Cardiac fibroblast (primary cell): Measurements from ENCODE around the gene GCGR.
A peak's percentile ranks its signal among the peaks of the same experiment; 100 is the strongest.
"Not testable (repeated sequence)": the region's sequence is repeated elsewhere in the genome, so short reads cannot be mapped to it uniquely, and the experiment has no call there.

Source experiments
- DNase-seq, 2 donors: peaks; one replicate each; pipeline versions ENCODE4 v3.0.0 to v3.0.0-alpha.2; 2010; ENCODE audit warnings: low read depth in 2 of 2
- H3K4me3 ChIP-seq, 2 donors: replicated peaks in 1 of 2; 1 replicate in 1 of 2; 2 replicates in 1 of 2; pipeline ENCODE4 v1.5.1; 2011; ENCODE audit warnings: low read depth in 2 of 2, low read length in 2 of 2, mild to moderate bottlenecking in 2 of 2, moderate library complexity in 1 of 2
- TF ChIP-seq, protein P1 (sequence below): IDR thresholded peaks from one replicate; pipeline ENCODE4 v1.5.1; 2011; ENCODE audit warnings: low read depth, mild to moderate bottlenecking, low read length, inconsistent platforms

The GCGR gene

DNA sequence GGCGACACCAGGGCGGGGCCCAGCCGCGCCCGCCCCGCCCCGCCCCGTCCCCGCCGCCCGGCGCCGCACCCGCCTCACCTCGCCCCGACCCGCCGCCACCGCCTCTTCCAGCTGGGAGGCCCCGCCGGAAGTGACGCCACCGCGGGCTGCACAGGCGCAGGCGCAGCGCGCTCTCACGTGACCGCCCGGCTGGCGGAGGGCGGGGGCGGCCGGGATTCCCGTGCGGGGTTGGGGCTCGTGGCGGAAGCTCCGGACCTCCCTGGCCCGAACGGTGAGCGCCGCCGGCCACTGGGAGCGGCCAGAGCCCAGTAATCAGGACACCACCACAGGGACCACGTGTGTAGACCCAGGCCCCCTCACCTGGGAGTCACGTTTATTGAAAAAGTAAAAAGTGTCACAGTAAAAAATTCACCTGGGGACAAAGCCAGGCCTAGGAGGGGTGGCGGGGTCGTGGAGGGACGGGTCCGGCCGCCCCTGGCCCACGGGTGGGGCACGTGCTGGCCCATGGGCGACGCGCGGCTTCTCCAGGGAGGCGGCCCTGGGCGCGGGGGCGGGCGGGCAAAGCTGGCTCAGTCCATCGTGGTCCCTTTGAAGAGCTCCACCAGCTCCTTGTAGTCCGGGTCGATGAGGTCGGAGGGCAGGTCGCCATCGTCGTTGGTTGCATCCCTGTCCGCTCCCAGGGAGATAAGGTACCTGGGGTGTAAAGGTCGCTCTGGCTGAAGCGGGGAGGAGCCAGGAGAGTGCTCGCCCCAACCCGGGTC, 29.4 kb downstream of the GCGR start, which contains the start of gene MCRIP1:
MCRIP1 (minus strand) TSS at position 132 of the 761 bp plus-strand sequence. CDS start 8,785 bp downstream, outside the sequence.
- peak within 1 kb of the TSS; percentile 71 to 82 for H3K4me3 ChIP-seq
- TF ChIP-seq, protein P1, sequence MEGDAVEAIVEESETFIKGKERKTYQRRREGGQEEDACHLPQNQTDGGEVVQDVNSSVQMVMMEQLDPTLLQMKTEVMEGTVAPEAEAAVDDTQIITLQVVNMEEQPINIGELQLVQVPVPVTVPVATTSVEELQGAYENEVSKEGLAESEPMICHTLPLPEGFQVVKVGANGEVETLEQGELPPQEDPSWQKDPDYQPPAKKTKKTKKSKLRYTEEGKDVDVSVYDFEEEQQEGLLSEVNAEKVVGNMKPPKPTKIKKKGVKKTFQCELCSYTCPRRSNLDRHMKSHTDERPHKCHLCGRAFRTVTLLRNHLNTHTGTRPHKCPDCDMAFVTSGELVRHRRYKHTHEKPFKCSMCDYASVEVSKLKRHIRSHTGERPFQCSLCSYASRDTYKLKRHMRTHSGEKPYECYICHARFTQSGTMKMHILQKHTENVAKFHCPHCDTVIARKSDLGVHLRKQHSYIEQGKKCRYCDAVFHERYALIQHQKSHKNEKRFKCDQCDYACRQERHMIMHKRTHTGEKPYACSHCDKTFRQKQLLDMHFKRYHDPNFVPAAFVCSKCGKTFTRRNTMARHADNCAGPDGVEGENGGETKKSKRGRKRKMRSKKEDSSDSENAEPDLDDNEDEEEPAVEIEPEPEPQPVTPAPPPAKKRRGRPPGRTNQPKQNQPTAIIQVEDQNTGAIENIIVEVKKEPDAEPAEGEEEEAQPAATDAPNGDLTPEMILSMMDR = no peak
- DNase-seq = peak; percentile 91 to 95

DNA sequence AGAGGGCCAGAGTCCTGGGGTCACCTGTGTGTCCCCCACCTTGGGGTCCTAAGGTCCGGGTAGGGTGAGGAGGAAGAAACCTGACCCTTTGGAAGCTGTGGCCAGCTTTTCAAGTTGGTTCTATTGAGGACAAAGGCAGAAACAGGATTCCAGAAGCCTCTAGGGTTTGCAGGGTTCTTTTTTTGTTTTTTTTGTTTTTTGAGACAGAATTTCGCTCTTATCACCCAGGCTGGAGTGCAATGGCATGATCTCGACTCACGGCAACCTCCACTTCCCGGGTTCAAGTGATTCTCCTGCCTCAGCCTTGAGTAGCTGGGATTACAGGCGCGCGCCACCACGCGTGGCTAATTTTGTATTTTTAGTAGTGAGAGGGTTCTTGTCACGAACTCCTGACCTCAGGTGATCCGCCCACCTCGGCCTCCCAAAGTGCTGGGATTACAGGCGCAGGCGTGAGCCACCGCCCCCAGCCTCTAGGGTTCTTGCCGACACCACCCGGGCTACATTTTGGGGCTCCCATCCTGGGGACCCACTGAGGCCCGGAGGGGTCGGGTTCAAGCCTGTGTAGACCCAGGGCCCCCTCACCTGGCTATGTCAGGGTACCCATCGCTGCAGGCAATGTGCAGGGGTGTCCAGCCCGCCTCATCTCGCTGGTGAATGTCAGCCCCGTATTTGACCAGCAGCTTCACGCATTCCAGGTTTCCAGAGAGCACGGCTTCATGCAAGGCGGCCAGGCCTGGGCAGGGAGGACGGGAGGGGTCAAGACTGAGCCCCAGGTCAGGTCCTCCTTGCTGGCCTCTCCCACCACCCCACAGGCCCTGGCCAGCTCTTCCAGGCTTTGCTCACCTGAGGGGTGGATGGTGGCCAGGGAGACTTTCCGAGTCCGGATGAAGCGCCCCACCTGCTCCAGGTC, 30.2 kb downstream of the GCGR start:
- TF ChIP-seq, protein P1 = no peak
- no peak for DNase-seq
- H3K4me3 ChIP-seq = peak overlapping the region; percentile 65 to 71

DNA sequence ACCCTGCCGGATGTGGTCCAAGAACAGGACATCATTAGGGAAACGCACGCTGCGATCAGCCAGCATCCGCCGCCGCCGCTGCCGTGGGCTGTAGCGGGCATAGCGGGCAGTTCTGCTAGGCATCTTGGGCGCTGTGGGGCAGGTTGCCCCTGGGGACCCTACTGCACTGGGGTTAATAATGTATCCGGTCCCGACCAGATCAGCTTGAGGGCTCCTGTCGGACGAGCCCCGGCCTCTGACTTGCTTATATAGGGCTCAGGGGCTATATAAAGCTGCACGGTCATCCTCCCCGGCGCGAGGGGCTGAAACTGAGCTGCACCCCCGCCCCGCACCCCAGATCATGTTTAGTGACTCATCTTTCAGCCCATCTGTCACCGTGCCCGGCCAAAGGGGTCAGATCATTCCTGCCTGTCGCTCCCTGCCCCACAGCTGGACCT, 30.9 kb downstream of the GCGR start, which contains the start of gene PPP1R27:
PPP1R27 (minus strand) TSS at position 220 of the 437 bp plus-strand sequence; CDS start at position 123, 97 bp downstream.
- H3K4me3 ChIP-seq = peak within 1 kb of the TSS; percentile 65 to 71
- TF ChIP-seq, protein P1 = no peak
- no peak for DNase-seq

DNA sequence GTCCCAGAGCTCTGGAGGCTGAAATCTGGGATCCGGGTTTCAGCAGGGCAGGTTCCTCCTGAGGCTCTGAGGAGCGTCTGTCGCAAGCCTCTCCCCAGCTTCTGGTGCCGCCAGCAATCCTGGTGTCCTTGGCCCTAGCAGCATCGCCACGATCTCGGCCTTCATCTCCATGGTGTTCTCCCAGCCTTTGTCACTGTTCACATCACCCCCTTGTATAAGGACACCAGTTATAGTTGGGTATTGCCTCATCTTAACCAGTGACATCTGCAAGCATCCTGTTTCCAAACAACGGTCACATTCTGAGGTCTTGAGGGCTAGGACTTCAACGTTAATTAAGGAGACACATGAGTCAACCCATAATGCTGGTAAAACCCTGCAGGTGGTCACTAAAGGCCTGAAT, 33.7 kb downstream of the GCGR start:
- no peak overlapping the region for H3K4me3 ChIP-seq
- no peak for DNase-seq
- TF ChIP-seq, protein P1 = no peak

DNA sequence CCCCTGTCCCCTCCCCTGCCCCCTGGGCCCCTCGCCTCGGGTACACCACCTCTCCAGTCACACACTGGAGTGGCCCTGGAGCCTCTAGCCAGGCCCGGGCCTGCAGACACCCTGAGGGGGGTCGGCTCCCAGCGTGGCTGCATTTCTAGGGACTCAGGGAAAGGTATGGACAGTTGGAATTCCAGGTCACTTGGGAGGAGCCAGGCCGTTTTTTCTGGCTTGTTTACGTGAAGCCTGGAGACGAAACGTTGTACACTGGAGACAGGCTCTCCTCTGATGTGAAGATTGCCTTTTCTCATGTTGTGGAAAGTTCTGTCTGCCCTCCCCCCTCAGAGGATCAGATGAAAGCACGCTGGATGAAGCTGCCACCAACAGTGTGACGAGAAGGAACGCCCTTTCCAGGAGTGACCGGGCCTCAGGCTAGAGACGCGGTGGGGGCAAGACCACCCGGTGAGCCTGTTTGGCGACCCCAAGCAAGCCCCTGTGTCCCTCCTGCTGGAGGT, 34.9 kb downstream of the GCGR start:
- TF ChIP-seq, protein P1 = no peak
- no peak overlapping the region for H3K4me3 ChIP-seq
- DNase-seq = no peak

DNA sequence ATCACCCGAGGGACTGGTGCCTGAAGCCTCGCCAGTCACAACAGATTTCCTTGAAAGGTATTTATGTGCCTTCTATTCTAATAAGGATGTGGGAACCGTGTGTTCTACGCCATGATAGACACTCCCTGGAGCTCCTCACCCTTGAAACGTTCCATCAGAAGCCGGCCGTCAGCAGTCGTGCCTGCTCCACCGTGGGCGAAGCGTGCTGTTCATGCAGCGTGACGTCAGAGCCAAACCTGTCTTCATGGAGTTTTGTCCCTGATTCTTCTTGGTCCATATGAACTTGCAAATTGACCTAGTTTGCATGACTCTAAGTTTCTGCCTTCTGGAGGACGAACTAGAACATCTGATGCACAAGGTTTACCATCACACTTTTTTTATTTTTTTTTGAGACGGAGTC, 35.4 kb downstream of the GCGR start:
- no peak overlapping the region for H3K4me3 ChIP-seq
- TF ChIP-seq, protein P1 = no peak
- no peak for DNase-seq

DNA sequence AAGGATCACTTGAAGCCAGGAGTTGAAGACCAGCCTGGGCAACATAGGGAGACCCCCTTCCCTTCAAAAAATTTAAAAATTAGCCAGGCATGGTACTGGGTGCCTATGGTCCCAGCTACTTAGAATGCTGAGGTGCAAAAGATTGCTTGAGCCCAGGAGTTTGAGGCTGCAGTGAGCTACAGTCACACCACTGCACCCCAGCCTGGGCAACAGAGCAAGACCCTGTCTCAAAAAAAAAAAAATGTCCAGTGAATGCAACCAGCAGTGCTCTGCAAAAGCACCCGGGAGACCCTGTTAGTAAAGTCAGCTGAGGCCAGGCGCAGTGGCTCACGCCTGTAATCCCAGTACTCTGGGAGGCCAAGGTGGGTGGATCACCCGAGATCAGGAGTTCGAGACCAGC, 36.1 kb downstream of the GCGR start:
- H3K4me3 ChIP-seq, DNase-seq: not testable (repeated sequence)
